ENCODE measurements around the gene KIAA1755. TPM values are rescaled to one million over a fixed set of nuclear protein-coding genes. Genes with fewer than 3 reads are reported as not detected.

The KIAA1755 gene
- total and polyA plus RNA-seq, 2 of the 4 experiments (the other 2 are of a cell fraction): 2.5 to 5.1 TPM

- ChIA-PET POLR2A (ENCODE audit: unreplicated experiment) (no interaction called here), CTCF (no interaction called here)
- H3K23ac ChIP-seq (ENCODE audit: low read depth, low read length): peak overlapping the region; percentile 56; the same call in 1 of the 2 replicates
- no peak overlapping the region for H3K4me3 ChIP-seq (ENCODE audit: insufficient read depth, low read depth, low read length)
- DNase-seq (no peak), ATAC-seq (ENCODE audit: low read depth) (no peak)
- no peak overlapping the region for H4K5ac ChIP-seq (ENCODE audit: low read depth, low read length)
- peaks cover 39% of the 10 kb centered on the region for H3K4me1 ChIP-seq (ENCODE audit: control insufficient read depth, insufficient read depth, low read length)
- no peak overlapping the region for H3K14ac ChIP-seq (replicated peaks; ENCODE audit: low read depth, low read length)
- dilution Hi-C loops (cut with HindIII; ENCODE audit: low sequenced_read_pairs, unreplicated experiment): no loop called here
- H3K18ac ChIP-seq (ENCODE audit: low read depth, low read length): no peak overlapping the region
- H2BK120ac ChIP-seq (ENCODE audit: low read depth, low read length): no peak overlapping the region
- TF ChIP-seq FOS (IDR thresholded peaks at IDR 0.05; ENCODE audit: low read depth, low read length) (no peak), POLR2A (IDR thresholded peaks at IDR 0.05; ENCODE audit: low read depth, low read length) (no peak), NFE2L2 (IDR thresholded peaks at IDR 0.05; ENCODE audit: low read depth, low read length) (no peak), USF2 (IDR thresholded peaks at IDR 0.05; ENCODE audit: low read depth, low read length) (no peak), RFX5 (IDR thresholded peaks at IDR 0.05; ENCODE audit: low read depth, low read length) (no peak), RCOR1 (IDR thresholded peaks at IDR 0.05; ENCODE audit: insufficient replicate concordance, low read length) (no peak), SMC3 (IDR thresholded peaks at IDR 0.05; ENCODE audit: low read depth, low read length) (no peak), BHLHE40 (IDR thresholded peaks at IDR 0.05; ENCODE audit: low read depth, low read length) (no peak), MAZ (IDR thresholded peaks at IDR 0.05; ENCODE audit: borderline replicate concordance, low read depth, low read length) (no peak), CHD1 (IDR thresholded peaks at IDR 0.05; ENCODE audit: low read depth, low read length) (no peak), CEBPB (IDR thresholded peaks at IDR 0.05; ENCODE audit: low read depth, low read length) (no peak), MAFK (IDR thresholded peaks at IDR 0.05; ENCODE audit: low read depth, low read length) (no peak), MXI1 (IDR thresholded peaks at IDR 0.05; ENCODE audit: borderline replicate concordance, low read depth, low read length) (no peak)
- TF ChIP-seq, protein P1, sequence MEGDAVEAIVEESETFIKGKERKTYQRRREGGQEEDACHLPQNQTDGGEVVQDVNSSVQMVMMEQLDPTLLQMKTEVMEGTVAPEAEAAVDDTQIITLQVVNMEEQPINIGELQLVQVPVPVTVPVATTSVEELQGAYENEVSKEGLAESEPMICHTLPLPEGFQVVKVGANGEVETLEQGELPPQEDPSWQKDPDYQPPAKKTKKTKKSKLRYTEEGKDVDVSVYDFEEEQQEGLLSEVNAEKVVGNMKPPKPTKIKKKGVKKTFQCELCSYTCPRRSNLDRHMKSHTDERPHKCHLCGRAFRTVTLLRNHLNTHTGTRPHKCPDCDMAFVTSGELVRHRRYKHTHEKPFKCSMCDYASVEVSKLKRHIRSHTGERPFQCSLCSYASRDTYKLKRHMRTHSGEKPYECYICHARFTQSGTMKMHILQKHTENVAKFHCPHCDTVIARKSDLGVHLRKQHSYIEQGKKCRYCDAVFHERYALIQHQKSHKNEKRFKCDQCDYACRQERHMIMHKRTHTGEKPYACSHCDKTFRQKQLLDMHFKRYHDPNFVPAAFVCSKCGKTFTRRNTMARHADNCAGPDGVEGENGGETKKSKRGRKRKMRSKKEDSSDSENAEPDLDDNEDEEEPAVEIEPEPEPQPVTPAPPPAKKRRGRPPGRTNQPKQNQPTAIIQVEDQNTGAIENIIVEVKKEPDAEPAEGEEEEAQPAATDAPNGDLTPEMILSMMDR (conservative IDR thresholded peaks at IDR 0.05; ENCODE audit: low read depth, low read length): no peak
- TF ChIP-seq, protein P2, sequence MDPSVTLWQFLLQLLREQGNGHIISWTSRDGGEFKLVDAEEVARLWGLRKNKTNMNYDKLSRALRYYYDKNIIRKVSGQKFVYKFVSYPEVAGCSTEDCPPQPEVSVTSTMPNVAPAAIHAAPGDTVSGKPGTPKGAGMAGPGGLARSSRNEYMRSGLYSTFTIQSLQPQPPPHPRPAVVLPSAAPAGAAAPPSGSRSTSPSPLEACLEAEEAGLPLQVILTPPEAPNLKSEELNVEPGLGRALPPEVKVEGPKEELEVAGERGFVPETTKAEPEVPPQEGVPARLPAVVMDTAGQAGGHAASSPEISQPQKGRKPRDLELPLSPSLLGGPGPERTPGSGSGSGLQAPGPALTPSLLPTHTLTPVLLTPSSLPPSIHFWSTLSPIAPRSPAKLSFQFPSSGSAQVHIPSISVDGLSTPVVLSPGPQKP (IDR thresholded peaks at IDR 0.05; ENCODE audit: borderline replicate concordance, low read depth, low read length): no peak
- H3K9ac ChIP-seq (ENCODE audit: low read depth, low read length): no peak overlapping the region
- H4K20me1 ChIP-seq (ENCODE audit: insufficient read depth, low read length): no peaks in the 10 kb centered on the region; the same call in 1 of the 2 replicates
- intact Hi-C loops (cut with micrococcal nuclease): no loop called here
- H3K27ac ChIP-seq (ENCODE audit: insufficient read depth, low read length): no peak overlapping the region
- WGBS, 2 experiments (ENCODE audit: extremely low coverage in 2 of 2, insufficient read length in 1 of 2): no CpG with 5 or more reads among the region's 2 CpGs
- H4K8ac ChIP-seq (ENCODE audit: low read depth in 2 of 2, low read length in 2 of 2): no peak overlapping the region
- H4K91ac ChIP-seq (ENCODE audit: insufficient read depth, low read depth, low read length): no peak overlapping the region
- BruUV-seq (replicated peaks): no TSS peak
- H3K79me1 ChIP-seq (ENCODE audit: low read depth in 1 of 2, low read length in 2 of 2): peaks cover 29 to 86% of the 10 kb centered on the region in 2 experiments
- peaks cover 28% of the 10 kb centered on the region for H3K9me1 ChIP-seq (ENCODE audit: insufficient read depth, low read length)
- H2BK20ac ChIP-seq (ENCODE audit: low read depth, low read length): no peak overlapping the region
- in situ Hi-C loops (cut with MboI; ENCODE audit: low sequenced_read_pairs): no loop called here
- H3K4ac ChIP-seq (ENCODE audit: low read depth, low read length): no peak overlapping the region; the same call in 1 of the 2 replicates
- peaks cover 33% of the 10 kb centered on the region for H3K36me3 ChIP-seq (ENCODE audit: control insufficient read depth, insufficient read depth, low read length)
- H3K56ac ChIP-seq (ENCODE audit: extremely low read depth, insufficient read depth, low read length): no peak overlapping the region
- no peak overlapping the region for H2AK9ac ChIP-seq (replicated peaks; ENCODE audit: low read depth, low read length, poor library complexity)
- peak overlapping the region; percentile 23; the same call in 1 of the 2 replicates for H2AK5ac ChIP-seq (ENCODE audit: low read depth, low read length)
- no peaks in the 10 kb centered on the region for H3K27me3 ChIP-seq (ENCODE audit: control insufficient read depth, insufficient read depth, low read length)
- no peak overlapping the region for H2BK5ac ChIP-seq (ENCODE audit: low read depth, low read length, poor library complexity, severe bottlenecking)
- no peak overlapping the region for H2BK15ac ChIP-seq (ENCODE audit: low read depth, low read length)
- no peak overlapping the region for H3K4me2 ChIP-seq (ENCODE audit: low read depth, low read length)
- H2AFZ ChIP-seq (replicated peaks; ENCODE audit: low read length, poor library complexity): no peak overlapping the region
- H3K9me3 ChIP-seq (ENCODE audit: control insufficient read depth, insufficient read depth, low read length): no peaks in the 10 kb centered on the region
Observed at GRCh38 chr20:38162149-38162548, 98.4 kb downstream of the KIAA1755 start.

Measured in IMR-90 (cell line).